OCI-LY1 (cell line): ENCODE measurements around the gene PIK3R5.

ENCODE experiments used
- H2AFZ ChIP-seq: fragments of 200-600 bp; sonication (generic), shearing (Covaris generic); 2 replicates; pipeline ENCODE4 v1.6.0; 2014; ENCODE audit warnings: antibody characterized with exemption, mild to moderate bottlenecking, low read length
- H3F3A ChIP-seq: fragments of 200-600 bp; sonication (generic), shearing (Covaris generic); 2 replicates; pipeline ENCODE4 v1.6.0; 2014; ENCODE audit warnings: mild to moderate bottlenecking, antibody characterized with exemption, low read length, moderate library complexity; ENCODE audit not compliant: insufficient read depth
- H3K27ac ChIP-seq: fragments of 200-600 bp; sonication (generic); 2 replicates; pipeline ENCODE4 v1.5.1; 2014; ENCODE audit warnings: low read length, mixed run types, mild to moderate bottlenecking, low read depth; ENCODE audit not compliant: poor library complexity, severe bottlenecking
- H3K27me3 ChIP-seq: fragments of 200-600 bp; sonication (generic); 2 replicates; pipeline ENCODE4 v1.6.0; 2014; ENCODE audit warnings: antibody characterized with exemption, mild to moderate bottlenecking, low read length, moderate library complexity; ENCODE audit not compliant: insufficient read depth
- H3K36me3 ChIP-seq: fragments of 200-600 bp; sonication (generic); 2 replicates; pipeline ENCODE4 v1.6.1; 2014; ENCODE audit warnings: mild to moderate bottlenecking, antibody characterized with exemption, low read length, moderate library complexity, mixed read lengths; ENCODE audit not compliant: insufficient read depth
- H3K4me1 ChIP-seq: fragments of 200-600 bp; sonication (generic); 2 replicates; pipeline ENCODE4 v1.5.1; 2014; ENCODE audit warnings: mild to moderate bottlenecking, low read length, moderate library complexity; ENCODE audit not compliant: insufficient read depth, severe bottlenecking
- H3K4me2 ChIP-seq: fragments of 200-600 bp; sonication (generic), shearing (Covaris generic); 2 replicates; pipeline ENCODE4 v1.6.1; 2014; ENCODE audit warnings: low read length
- H3K4me3 ChIP-seq: fragments of 200-600 bp; sonication (generic); 2 replicates; pipeline ENCODE4 v1.5.1; 2014; ENCODE audit warnings: low read length, low read depth, mild to moderate bottlenecking, mixed read lengths; ENCODE audit not compliant: poor library complexity, severe bottlenecking
- H3K79me2 ChIP-seq: fragments of 200-600 bp; shearing (Covaris generic); 2 replicates; pipeline ENCODE4 v1.6.1; 2016; ENCODE audit warnings: mixed run types, low read length, mixed read lengths; ENCODE audit not compliant: insufficient read depth
- H3K9ac ChIP-seq: fragments of 200-600 bp; sonication (generic), shearing (Covaris generic); 2 replicates; pipeline ENCODE4 v1.6.1; 2014; ENCODE audit warnings: mild to moderate bottlenecking, low read length, mixed read lengths
- H3K9me2 ChIP-seq: fragments of 200-600 bp; sonication (generic), shearing (Covaris generic); 2 replicates; pipeline ENCODE4 v1.6.1; 2014; ENCODE audit warnings: low read depth, mild to moderate bottlenecking, low read length, mixed read lengths
- H3K9me3 ChIP-seq: fragments of 200-600 bp; shearing (Covaris generic); 2 replicates; pipeline ENCODE4 v1.6.1; 2014; ENCODE audit warnings: low read length, mixed read lengths
- H4K20me1 ChIP-seq: fragments of 200-600 bp; sonication (generic), shearing (Covaris generic); 2 replicates; pipeline ENCODE4 v1.6.0; 2016; ENCODE audit warnings: mild to moderate bottlenecking, low read length; ENCODE audit not compliant: insufficient read depth
- EZH2 ChIP-seq: fragments of 200-600 bp; sonication (generic), shearing (Covaris generic); IDR thresholded peaks from 2 replicates; pipeline ENCODE4 v1.8.0; 2017; ENCODE audit warnings: borderline replicate concordance, mixed run types, mild to moderate bottlenecking, antibody characterized with exemption, low read length, moderate library complexity, mixed read lengths
- TF ChIP-seq, protein P1 (sequence below): fragments of 200-600 bp; sonication (generic), shearing (Covaris generic); IDR thresholded peaks from 2 replicates; pipeline ENCODE4 v1.5.1; 2017; ENCODE audit warnings: mild to moderate bottlenecking, antibody characterized with exemption, low read length, moderate library complexity, mixed read lengths

The PIK3R5 gene

DNA sequence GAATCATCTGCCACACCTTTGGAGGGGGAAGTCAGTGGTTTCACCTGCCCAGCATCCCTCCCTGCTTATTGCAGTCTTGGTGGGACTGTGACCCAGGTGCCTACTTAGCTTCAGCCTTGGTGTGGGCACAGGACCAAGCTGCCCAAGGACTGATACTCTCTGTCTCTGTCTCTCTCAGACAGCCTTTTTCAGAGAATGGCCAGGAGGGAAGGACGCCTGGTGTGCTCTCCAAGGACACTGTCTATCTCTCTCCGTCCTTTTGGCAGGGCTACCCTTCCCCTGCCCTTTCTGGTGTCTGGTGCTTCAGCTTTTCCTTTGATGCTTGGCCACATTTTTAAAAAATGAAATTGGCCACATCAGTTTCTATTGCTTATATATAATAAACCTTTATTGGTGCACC is 117.6 kb downstream of the PIK3R5 start:
- H3K4me1 ChIP-seq = no peaks in the 10 kb centered on the region
- H3F3A ChIP-seq = no peaks in the 10 kb centered on the region
- H3K4me2 ChIP-seq = no peak overlapping the region
- no peak overlapping the region for H3K27ac ChIP-seq
- no peak overlapping the region for H2AFZ ChIP-seq
- no peak overlapping the region for H3K4me3 ChIP-seq
- H3K9ac ChIP-seq = no peak overlapping the region
- H3K9me3 ChIP-seq = no peaks in the 10 kb centered on the region
- H3K27me3 ChIP-seq = no peaks in the 10 kb centered on the region
- H3K9me2 ChIP-seq = no peaks in the 10 kb centered on the region
- no peaks in the 10 kb centered on the region for H3K79me2 ChIP-seq
- no peaks in the 10 kb centered on the region for H3K36me3 ChIP-seq
- no peaks in the 10 kb centered on the region for H4K20me1 ChIP-seq
- TF ChIP-seq, protein P1, sequence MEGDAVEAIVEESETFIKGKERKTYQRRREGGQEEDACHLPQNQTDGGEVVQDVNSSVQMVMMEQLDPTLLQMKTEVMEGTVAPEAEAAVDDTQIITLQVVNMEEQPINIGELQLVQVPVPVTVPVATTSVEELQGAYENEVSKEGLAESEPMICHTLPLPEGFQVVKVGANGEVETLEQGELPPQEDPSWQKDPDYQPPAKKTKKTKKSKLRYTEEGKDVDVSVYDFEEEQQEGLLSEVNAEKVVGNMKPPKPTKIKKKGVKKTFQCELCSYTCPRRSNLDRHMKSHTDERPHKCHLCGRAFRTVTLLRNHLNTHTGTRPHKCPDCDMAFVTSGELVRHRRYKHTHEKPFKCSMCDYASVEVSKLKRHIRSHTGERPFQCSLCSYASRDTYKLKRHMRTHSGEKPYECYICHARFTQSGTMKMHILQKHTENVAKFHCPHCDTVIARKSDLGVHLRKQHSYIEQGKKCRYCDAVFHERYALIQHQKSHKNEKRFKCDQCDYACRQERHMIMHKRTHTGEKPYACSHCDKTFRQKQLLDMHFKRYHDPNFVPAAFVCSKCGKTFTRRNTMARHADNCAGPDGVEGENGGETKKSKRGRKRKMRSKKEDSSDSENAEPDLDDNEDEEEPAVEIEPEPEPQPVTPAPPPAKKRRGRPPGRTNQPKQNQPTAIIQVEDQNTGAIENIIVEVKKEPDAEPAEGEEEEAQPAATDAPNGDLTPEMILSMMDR = no peak
- no peak for TF ChIP-seq EZH2

GRCh38 chr17:8846768-8847211 is 118.7 kb downstream of the PIK3R5 start:
- H3K4me3 ChIP-seq = no peak overlapping the region

GRCh38 chr17:8844229-8845218 is 121.0 kb downstream of the PIK3R5 start:
- Histone ChIP-seq H3K9ac (no peak overlapping the region), H3K79me2 (no peaks in the 10 kb centered on the region), H4K20me1 (no peaks in the 10 kb centered on the region), H3F3A (no peaks in the 10 kb centered on the region), H3K36me3 (no peaks in the 10 kb centered on the region), H3K4me1 (no peaks in the 10 kb centered on the region), H3K4me3 (no peak overlapping the region), H3K4me2 (no peak overlapping the region), H3K9me2 (no peaks in the 10 kb centered on the region), H2AFZ (no peak overlapping the region), H3K9me3 (no peaks in the 10 kb centered on the region), H3K27me3 (peaks cover 2% of the 10 kb centered on the region; the same call in 1 of the 2 replicates), H3K27ac (no peak overlapping the region)
- TF ChIP-seq EZH2 = no peak
- TF ChIP-seq, protein P1 = no peak

More at GRCh38 chr17:8846768-8847211, 118.7 kb downstream of the PIK3R5 start:
- no peak overlapping the region for H3K4me2 ChIP-seq
- no peaks in the 10 kb centered on the region for H4K20me1 ChIP-seq
- no peaks in the 10 kb centered on the region for H3K27me3 ChIP-seq
- TF ChIP-seq, protein P1 = no peak
- no peak for TF ChIP-seq EZH2
- no peak overlapping the region for H2AFZ ChIP-seq
- H3F3A ChIP-seq = no peaks in the 10 kb centered on the region
- H3K9me2 ChIP-seq = no peaks in the 10 kb centered on the region
- H3K27ac ChIP-seq = no peak overlapping the region
- no peaks in the 10 kb centered on the region for H3K79me2 ChIP-seq
- no peak overlapping the region for H3K9ac ChIP-seq
- H3K36me3 ChIP-seq = no peaks in the 10 kb centered on the region
- H3K4me1 ChIP-seq = no peaks in the 10 kb centered on the region
- no peaks in the 10 kb centered on the region for H3K9me3 ChIP-seq
